Activated T-cell treated with anti-CD3 and anti-CD28 coated beads, Interleukin-2, amount 50 U/mL, for 1 hour (primary cell): ENCODE results near the gene SAPCD2.
"Not testable (repeated sequence)": the region's sequence is repeated elsewhere in the genome, so short reads cannot be mapped to it uniquely, and the experiment has no call there.

Experiments
- DNase-seq: peaks from one replicate; pipeline ENCODE4 v3.0.0-alpha.2; 2020

SAPCD2 gene

GRCh38 chr9:137046088-137046787 lies 24.1 kb downstream of the SAPCD2 start, which contains the start of gene NPDC1:
TSS of gene NPDC1 (minus strand) at chr9:137046177. CDS start at chr9:137045989, 188 bp downstream.
- DNase-seq, result peak; percentile 83

GRCh38 chr9:137045294-137046087 lies 24.9 kb downstream of the SAPCD2 start:
- DNase-seq, result peak; percentile 37

- DNase-seq, result no peak
Observed at GRCh38 chr9:137044502-137045177, 25.7 kb downstream of the SAPCD2 start.

GRCh38 chr9:137044037-137044436 lies 26.3 kb downstream of the SAPCD2 start:
- no peak for DNase-seq

- DNase-seq, result no peak
Observed at GRCh38 chr9:137042751-137043727, 27.3 kb downstream of the SAPCD2 start.

- no peak for DNase-seq
Observed at GRCh38 chr9:137041124-137041523, 29.2 kb downstream of the SAPCD2 start.

- DNase-seq, result no peak
Observed at GRCh38 chr9:137040568-137040967, 29.8 kb downstream of the SAPCD2 start.

DNA sequence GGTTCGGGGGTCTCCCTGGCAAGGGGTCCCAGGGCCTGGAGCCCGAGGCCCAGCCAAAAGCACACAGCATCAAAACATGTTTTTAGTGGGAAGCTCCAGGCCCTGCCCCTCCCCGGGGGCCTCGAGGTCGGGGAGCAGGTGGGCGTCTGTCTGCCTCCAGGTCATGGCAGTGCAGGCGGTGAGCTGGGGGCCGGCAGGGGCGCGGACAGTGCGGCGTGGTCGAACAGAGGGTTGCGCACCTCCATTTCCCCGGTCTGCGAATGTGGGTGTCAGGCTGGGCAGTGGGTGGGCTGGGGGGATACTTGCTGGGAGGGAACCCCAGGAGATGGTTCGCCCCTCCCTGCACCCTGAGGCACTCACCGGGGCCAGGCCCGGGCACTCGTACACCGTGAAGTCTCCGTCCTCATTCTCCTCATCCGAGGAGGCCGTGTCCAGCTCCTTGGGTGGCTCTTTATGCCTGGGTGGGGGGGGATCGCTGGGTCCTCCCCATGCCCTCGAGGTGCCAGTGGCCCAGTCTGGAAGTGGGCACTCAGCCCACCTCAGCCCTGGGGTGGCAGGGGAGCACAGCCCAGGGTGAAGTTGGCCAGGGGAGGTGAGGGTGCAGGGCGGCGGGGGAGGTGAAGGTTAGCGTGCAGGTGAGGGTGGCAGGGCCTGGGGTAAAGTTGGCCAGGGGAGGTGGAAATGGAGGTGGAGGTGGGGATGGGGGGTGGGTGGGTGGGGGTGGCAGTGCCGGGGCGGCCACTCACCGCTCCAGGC lies 30.6 kb downstream of the SAPCD2 start:
- DNase-seq, result no peak

GRCh38 chr9:137038916-137039315 lies 31.4 kb downstream of the SAPCD2 start:
- no peak for DNase-seq

DNA sequence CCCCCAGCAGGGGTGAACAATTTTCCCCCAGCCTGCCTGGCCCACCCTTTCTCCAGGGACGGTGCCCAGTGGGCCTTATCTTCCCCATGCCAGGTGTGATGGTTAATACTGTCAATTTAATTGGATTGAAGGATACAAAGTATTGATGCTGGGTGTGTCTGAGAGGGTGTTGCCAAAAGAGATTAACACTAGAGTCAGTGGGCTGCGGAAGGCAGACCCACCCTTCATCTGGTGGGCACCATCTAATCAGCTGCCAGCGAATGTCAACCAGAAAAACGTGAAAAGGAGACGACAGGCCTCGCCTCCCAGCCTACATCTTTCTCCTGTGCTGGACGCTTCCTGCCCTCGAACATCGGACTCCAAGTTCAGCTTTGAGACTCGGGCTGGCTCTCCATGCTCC lies 32.9 kb downstream of the SAPCD2 start:
- no peak for DNase-seq

GRCh38 chr9:137037035-137037434 lies 33.3 kb downstream of the SAPCD2 start:
- no peak for DNase-seq

GRCh38 chr9:137035937-137036336 lies 34.4 kb downstream of the SAPCD2 start:
- DNase-seq, result no peak

DNA sequence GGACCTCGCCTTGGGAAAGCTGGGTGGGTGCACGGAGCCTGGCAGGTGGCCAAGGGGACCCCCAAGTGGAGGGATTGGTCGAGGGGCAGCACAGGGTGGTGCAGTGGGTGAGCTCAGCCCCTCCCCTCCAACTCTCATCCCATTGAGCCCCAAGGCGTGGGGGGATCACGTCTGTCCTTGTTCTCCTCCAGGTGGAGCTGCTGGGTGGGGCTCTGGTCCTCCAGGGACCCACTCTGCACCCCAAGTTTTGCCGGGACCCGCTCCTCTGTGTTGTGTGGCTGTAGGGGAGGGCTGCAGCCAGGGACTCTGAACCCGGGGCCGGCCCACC lies 34.9 kb downstream of the SAPCD2 start:
- DNase-seq, result no peak

DNA sequence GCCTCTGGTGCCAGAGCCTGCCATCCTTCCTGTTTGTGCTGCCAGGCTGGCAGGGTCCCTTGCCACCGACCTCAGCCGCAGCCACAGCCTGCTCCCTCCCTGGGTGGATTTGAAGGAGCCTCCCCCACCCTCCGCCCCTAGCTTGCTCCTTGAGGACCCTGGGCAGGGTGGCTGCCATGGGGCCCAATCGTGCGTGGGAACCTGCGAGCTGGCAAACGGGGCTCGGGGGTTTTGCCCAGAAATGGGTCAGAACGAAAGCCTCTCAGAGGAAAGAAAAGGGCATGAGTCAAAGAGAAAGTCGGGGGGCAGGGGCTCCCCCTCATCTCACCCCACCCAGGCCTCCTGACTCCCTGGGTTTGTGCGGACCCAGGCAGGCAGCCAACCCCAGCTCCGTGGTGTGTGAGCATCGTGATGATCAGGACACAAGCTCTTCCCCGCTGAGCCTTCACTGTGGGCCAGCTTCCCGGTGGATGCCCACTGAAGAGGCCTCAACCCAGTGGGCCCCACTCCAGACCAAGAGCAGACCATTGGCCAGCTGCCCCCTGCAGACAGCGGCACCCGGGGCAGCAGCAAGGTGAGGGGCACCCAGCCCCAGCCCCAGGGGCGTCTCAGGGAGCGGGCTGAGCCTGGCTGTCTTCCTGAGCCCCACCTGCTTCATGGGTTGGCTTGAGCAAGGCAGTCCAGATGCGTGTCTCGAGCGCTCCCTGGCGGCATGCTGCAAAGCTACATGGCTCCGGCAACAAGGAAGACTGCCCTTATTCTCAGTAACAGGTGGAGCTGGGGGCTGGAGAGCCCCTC lies 35.4 kb downstream of the SAPCD2 start:
- peak; percentile 89 for DNase-seq

DNA sequence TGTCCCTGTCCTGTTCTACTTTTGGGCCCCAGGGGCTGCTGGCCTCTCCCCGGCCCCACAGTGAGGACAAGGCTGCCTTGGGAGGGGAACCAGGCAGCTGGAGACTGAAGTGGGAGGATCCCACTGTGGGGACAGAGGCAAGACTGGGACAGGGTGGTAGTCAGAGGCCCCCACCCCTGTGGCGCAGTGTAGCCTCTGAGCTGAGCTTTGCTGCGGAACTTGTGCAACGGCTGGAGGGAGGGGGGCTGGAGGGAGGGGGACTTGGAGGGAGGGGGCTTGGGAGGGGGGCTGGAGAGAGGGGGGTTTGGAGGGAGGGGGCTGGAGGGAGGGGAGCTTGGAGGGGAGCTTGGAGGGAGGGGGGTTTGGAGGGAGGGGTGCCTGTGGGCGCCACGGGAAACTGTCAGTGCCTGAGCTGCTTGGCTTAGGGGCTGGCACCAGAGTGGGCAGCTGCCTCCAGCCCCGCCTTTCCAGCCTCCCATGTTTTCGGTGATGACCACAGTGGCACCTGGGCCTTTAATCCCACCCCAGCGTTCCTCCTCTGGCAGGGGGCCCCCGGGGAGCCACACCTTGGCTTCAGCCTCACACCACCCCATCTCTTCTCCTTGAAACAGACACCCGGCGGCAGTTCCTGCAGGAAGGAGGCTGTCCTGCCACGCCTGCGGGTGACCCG lies 36.2 kb downstream of the SAPCD2 start:
- no peak for DNase-seq

GRCh38 chr9:137033481-137033880 lies 36.9 kb downstream of the SAPCD2 start:
- not testable (repeated sequence) for DNase-seq

DNA sequence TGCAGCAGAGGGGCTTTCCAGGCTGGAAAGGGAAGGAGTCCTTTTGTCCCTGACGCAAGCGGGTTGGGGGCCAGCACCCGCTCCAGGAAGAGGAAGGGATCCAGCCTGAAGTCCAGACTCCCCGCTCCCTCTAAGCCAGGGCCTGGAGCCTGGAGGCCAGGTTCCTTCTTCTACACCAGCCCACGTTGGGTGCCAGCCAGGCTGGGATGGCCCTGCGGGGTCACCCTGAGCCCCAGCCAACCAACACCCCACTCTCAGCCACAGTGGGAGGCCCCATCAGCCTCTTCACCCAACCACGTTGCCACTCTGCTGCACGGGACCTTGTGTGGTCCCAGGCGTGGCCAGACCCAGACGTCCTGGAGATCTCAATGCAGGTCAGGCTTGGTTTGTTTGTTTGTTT lies 37.5 kb downstream of the SAPCD2 start:
- DNase-seq, result no peak

DNA sequence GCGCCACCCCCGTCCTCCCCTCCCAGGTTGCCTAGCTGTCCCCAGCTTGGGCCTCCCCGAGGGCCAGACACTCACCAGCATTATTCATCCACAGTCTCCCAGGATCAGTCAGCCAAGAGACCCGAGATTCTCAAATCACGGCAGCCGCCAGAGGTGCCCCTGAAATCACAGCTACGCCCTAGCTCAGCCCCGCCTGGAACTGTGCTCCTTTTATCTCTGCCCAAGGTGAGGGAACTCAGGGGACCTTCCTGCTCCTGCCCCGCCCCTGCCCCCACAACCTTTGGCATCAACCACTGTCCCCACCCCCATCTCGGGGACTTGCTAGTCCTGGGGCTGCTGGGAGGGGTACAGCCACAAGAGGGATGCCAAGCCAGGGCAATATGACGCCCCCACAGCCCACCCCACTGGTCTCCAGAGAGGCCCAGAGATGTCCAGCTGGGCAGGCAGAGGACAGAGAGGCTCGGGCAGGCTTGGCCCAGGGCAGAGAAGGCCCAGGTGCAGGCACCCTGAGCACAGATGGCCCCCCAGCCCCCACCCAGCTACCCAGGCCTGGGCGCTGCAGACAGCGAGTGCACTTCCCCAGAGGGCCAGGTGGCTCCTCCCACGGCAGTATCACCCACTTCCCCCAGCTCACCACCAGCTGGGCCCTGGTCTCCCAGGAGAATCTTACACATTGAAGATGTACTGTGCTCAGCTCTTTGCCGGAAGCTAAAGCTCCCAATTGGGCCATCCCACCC lies 38.3 kb downstream of the SAPCD2 start, which contains the start of gene FUT7:
Gene FUT7 (minus strand): TSS at position 185 of the 737 bp plus-strand sequence. CDS start 97 bp downstream, at position 88.
- peak; percentile 34 for DNase-seq
